Measurements from ENCODE around the gene TMEM184A. TPM values are rescaled to one million over a fixed set of nuclear protein-coding genes. Genes with fewer than 3 reads are reported as not detected.
A peak's percentile ranks its signal among the peaks of the same experiment; 100 is the strongest.

The TMEM184A gene
- total RNA-seq, 4 donors from 2014 or later: 0.44 to 3.0 (median 0.70) TPM

- Histone ChIP-seq H3K4me3 (replicated peaks in 1 of 3) (no peak overlapping the region), H3K36me3 (no peaks in the 10 kb centered on the region), H3K4me1 (peaks cover 17 to 37% of the 10 kb centered on the region in 2 donors), H3K27me3 (no peaks in the 10 kb centered on the region), H3K9me3 (no peaks in the 10 kb centered on the region), H3K27ac (peak overlapping the region in 2 of 3 donors; percentile 4 to 56)
- intact Hi-C loops (cut with DNase I): no loop called here
- TF ChIP-seq POLR2A (IDR thresholded peaks at IDR 0.05): peak in 1 of 2 donors; percentile 39
- TF ChIP-seq, protein P1, sequence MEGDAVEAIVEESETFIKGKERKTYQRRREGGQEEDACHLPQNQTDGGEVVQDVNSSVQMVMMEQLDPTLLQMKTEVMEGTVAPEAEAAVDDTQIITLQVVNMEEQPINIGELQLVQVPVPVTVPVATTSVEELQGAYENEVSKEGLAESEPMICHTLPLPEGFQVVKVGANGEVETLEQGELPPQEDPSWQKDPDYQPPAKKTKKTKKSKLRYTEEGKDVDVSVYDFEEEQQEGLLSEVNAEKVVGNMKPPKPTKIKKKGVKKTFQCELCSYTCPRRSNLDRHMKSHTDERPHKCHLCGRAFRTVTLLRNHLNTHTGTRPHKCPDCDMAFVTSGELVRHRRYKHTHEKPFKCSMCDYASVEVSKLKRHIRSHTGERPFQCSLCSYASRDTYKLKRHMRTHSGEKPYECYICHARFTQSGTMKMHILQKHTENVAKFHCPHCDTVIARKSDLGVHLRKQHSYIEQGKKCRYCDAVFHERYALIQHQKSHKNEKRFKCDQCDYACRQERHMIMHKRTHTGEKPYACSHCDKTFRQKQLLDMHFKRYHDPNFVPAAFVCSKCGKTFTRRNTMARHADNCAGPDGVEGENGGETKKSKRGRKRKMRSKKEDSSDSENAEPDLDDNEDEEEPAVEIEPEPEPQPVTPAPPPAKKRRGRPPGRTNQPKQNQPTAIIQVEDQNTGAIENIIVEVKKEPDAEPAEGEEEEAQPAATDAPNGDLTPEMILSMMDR (IDR thresholded peaks at IDR 0.05): no peak
- 71 to 82% methylated on average over 26 of the region's 26 CpGs for WGBS, 2 donors
- DNase-seq: peak; percentile 80 to 83
Observed at GRCh38 chr7:1567049-1567771, 11.2 kb upstream of the TMEM184A start.

DNA sequence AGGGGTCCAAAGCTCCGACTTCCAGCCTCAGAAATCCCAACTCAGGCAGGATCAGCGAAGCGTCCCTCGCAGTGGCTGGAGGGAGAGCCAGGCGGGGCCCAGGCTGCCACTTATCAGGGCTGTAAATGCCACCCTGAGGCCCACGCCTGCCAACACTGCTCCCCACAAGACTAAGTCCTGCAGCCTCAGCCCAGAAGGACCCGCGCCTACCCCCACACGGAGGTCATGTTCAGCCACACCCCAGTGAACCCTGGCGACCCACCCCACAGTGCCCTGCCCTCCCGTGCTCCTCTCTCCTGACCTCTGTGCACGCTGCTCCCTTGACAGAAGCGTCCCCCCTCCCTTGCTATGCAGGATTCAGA lies 10.7 kb upstream of the TMEM184A start:
- no peak for TF ChIP-seq POLR2A (IDR thresholded peaks at IDR 0.05)
- TF ChIP-seq, protein P1 (IDR thresholded peaks at IDR 0.05): no peak
- no peaks in the 10 kb centered on the region for H3K36me3 ChIP-seq
- no peak overlapping the region for H3K4me3 ChIP-seq (replicated peaks in 1 of 3)
- WGBS, 2 donors: 72 to 81% methylated on average over 9 to 13 of the region's 13 CpGs
- intact Hi-C loops (cut with DNase I): no loop called here
- H3K27me3 ChIP-seq: no peaks in the 10 kb centered on the region
- peaks cover 17 to 36% of the 10 kb centered on the region in 2 donors for H3K4me1 ChIP-seq
- H3K27ac ChIP-seq: peak overlapping the region in 2 of 3 donors; percentile 4 to 56
- no peaks in the 10 kb centered on the region for H3K9me3 ChIP-seq
- DNase-seq: peak; percentile 35 to 43

DNA sequence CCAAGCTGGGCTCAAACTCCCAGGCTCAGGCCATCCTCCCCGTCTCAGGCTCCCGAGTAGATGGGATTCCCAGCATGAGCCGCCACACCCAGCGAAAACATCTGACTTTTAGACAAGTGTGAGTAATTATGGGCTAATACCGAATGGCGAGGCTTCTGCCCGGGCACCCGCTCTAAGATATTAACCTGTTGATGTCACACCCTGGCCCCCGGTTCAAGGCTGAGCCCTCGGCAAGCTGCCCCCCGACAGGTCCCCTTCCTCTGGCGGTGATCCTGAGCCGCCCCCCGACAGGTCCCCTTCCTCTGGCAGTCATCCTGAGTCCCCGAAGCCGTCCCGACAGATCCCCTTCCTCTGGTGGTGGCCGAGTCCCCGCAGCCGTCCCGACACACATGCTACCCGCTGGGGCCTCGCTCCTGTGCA lies 8.6 kb upstream of the TMEM184A start:
- H3K27me3 ChIP-seq: no peaks in the 10 kb centered on the region
- intact Hi-C loops (cut with DNase I): no loop called here
- H3K4me3 ChIP-seq (replicated peaks in 1 of 3): no peak overlapping the region
- H3K9me3 ChIP-seq: no peaks in the 10 kb centered on the region
- no peaks in the 10 kb centered on the region for H3K36me3 ChIP-seq
- H3K27ac ChIP-seq: no peak overlapping the region
- WGBS, 2 donors: 77 to 80% methylated on average over 19 to 23 of the region's 23 CpGs
- no peak for DNase-seq
- TF ChIP-seq POLR2A (IDR thresholded peaks at IDR 0.05): no peak
- TF ChIP-seq, protein P1 (IDR thresholded peaks at IDR 0.05): no peak
- H3K4me1 ChIP-seq: peaks cover 10 to 26% of the 10 kb centered on the region in 2 donors

DNA sequence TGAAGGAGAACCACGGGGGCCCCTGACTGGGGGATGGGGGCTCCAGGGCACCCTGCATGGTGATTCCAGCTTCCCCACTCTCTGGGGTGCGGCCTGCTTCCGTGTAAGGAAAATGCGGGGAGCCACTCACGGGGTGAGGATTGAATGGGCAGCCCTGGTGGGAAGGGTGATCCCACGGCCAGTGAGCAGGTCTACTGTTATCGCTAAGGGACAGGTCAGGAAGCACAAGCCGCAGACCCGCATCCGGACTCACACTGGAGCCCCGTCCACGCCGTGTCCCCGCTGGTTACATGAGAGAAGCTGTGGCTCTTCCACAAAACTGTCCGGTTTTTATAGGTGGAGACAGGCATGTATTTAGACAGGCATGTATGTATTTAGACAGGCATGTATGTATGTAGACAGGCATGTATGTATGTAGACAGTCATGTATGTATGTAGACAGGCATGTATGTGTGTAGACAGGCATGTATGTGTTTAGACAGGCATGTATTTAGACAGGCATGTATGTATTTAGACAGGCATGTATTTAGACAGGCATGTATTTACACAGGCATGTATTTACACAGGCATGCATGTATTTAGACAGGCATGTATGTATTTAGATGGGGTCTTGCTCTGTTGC lies 8.1 kb upstream of the TMEM184A start:
- Histone ChIP-seq H3K36me3 (no peaks in the 10 kb centered on the region), H3K4me3 (replicated peaks in 1 of 3) (no peak overlapping the region), H3K27ac (no peak overlapping the region), H3K4me1 (peaks cover 6 to 22% of the 10 kb centered on the region in 2 donors), H3K9me3 (no peaks in the 10 kb centered on the region), H3K27me3 (no peaks in the 10 kb centered on the region)
- intact Hi-C loops (cut with DNase I): no loop called here
- TF ChIP-seq, protein P1 (IDR thresholded peaks at IDR 0.05): no peak
- no peak for TF ChIP-seq POLR2A (IDR thresholded peaks at IDR 0.05)
- DNase-seq: no peak
- 91 to 95% methylated on average over 15 of the region's 15 CpGs for WGBS, 2 donors

DNA sequence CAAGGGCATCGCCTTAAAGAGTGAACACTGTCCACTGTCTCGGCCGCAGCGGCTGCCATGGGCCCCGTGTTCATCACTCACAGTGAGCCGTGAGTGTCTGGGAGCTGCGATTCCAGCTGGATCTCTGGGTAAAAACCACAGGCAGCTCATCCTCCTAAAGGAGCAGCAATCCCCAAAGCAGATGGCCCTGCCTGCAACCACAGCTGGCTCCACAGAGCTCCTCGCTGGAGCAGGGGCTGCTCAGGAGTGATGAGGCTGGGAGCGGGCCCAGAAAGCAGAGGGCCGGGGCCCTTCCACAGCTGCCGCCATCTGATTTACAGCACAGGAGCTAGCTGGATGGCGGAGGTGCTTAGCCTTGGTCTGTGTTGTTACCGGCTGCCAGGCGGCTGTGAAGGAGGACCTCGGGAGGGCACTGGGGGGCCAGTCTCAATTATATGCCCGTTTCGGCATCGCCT lies 6.6 kb upstream of the TMEM184A start:
- Histone ChIP-seq H3K4me1 (peaks cover 0 to 9% of the 10 kb centered on the region in 2 donors), H3K27me3 (no peaks in the 10 kb centered on the region), H3K36me3 (no peaks in the 10 kb centered on the region), H3K4me3 (replicated peaks in 1 of 3) (no peak overlapping the region), H3K27ac (no peak overlapping the region), H3K9me3 (no peaks in the 10 kb centered on the region)
- intact Hi-C loops (cut with DNase I): no loop called here
- DNase-seq: no peak
- 71 to 81% methylated on average over 15 to 18 of the region's 18 CpGs for WGBS, 2 donors
- TF ChIP-seq POLR2A (IDR thresholded peaks at IDR 0.05): no peak
- TF ChIP-seq, protein P1 (IDR thresholded peaks at IDR 0.05): no peak

Measured in thyroid gland (tissue), 4 donors.